Measurements from ENCODE around the gene CRYBG2. TPM values are rescaled to one million over a fixed set of nuclear protein-coding genes. Genes with fewer than 3 reads are reported as not detected.

CRYBG2 gene
- total RNA-seq, 2 experiments from 2014 or later, result 1.3 to 1.4 TPM

- ChIA-PET POLR2A (no interaction called here), CTCF (no interaction called here)
- no peaks in the 10 kb centered on the region for H3K4me1 Mint-ChIP-seq (ENCODE audit: low read depth)
- Histone ChIP-seq H3K4me1 (ENCODE audit: insufficient read depth, low read length) (no peaks in the 10 kb centered on the region), H3K36me3 (ENCODE audit: insufficient read depth, low read length) (no peaks in the 10 kb centered on the region), H3K9me3 (ENCODE audit: control insufficient read depth in 1 of 2, insufficient read depth in 1 of 2, low read length in 2 of 2) (no peaks in the 10 kb centered on the region), H3K27me3 (ENCODE audit: control insufficient read depth in 1 of 2, insufficient read depth in 2 of 2, low read length in 2 of 2) (no peaks in the 10 kb centered on the region), H3K27ac (ENCODE audit: low read depth in 1 of 2, low read length in 2 of 2) (no peak overlapping the region), H3K4me3 (ENCODE audit: low read length) (no peak overlapping the region)
- no peaks in the 10 kb centered on the region for H3K36me3 Mint-ChIP-seq (ENCODE audit: low read depth)
- H3K27ac Mint-ChIP-seq, result no peak overlapping the region
- no peak overlapping the region for H3K4me3 Mint-ChIP-seq
- DNase-seq (no peak), ATAC-seq (ENCODE audit: poor library complexity) (no peak)
- H3K9me3 Mint-ChIP-seq, result no peaks in the 10 kb centered on the region
- TF ChIP-seq CTCF (IDR thresholded peaks at IDR 0.05), result no peak
- no peaks in the 10 kb centered on the region for H3K27me3 Mint-ChIP-seq
- intact Hi-C loops (cut with DNase I, micrococcal nuclease), result no loop called here
Measured at GRCh38 chr1:26351590-26352337, 2.2 kb downstream of the CRYBG2 start.

GRCh38 chr1:26350701-26351589 lies 3.0 kb downstream of the CRYBG2 start:
- no peaks in the 10 kb centered on the region for H3K36me3 ChIP-seq (ENCODE audit: insufficient read depth, low read length)
- Mint-ChIP-seq H3K4me3 (no peak overlapping the region), H3K27ac (no peak overlapping the region), H3K27me3 (no peaks in the 10 kb centered on the region), H3K9me3 (no peaks in the 10 kb centered on the region), H3K4me1 (ENCODE audit: low read depth) (no peaks in the 10 kb centered on the region), H3K36me3 (ENCODE audit: low read depth) (no peaks in the 10 kb centered on the region)
- DNase-seq (no peak), ATAC-seq (ENCODE audit: poor library complexity) (no peak)
- H3K27ac ChIP-seq (ENCODE audit: low read depth in 1 of 2, low read length in 2 of 2), result no peak overlapping the region
- H3K4me3 ChIP-seq (ENCODE audit: low read length), result no peak overlapping the region
- peaks cover 3% of the 10 kb centered on the region for H3K4me1 ChIP-seq (ENCODE audit: insufficient read depth, low read length)
- ChIA-PET POLR2A (no interaction called here), CTCF (no interaction called here)
- intact Hi-C loops (cut with DNase I, micrococcal nuclease), result no loop called here
- H3K27me3 ChIP-seq (ENCODE audit: control insufficient read depth in 1 of 2, insufficient read depth in 2 of 2, low read length in 2 of 2), result no peaks in the 10 kb centered on the region
- TF ChIP-seq CTCF (IDR thresholded peaks at IDR 0.05), result no peak
- H3K9me3 ChIP-seq (ENCODE audit: control insufficient read depth in 1 of 2, insufficient read depth in 1 of 2, low read length in 2 of 2), result no peaks in the 10 kb centered on the region

GRCh38 chr1:26350343-26350700 lies 3.6 kb downstream of the CRYBG2 start:
- Histone ChIP-seq H3K27me3 (ENCODE audit: control insufficient read depth in 1 of 2, insufficient read depth in 2 of 2, low read length in 2 of 2) (no peaks in the 10 kb centered on the region), H3K36me3 (ENCODE audit: insufficient read depth, low read length) (no peaks in the 10 kb centered on the region), H3K4me1 (ENCODE audit: insufficient read depth, low read length) (peaks cover 3% of the 10 kb centered on the region), H3K27ac (ENCODE audit: low read depth in 1 of 2, low read length in 2 of 2) (no peak overlapping the region), H3K4me3 (ENCODE audit: low read length) (no peak overlapping the region), H3K9me3 (ENCODE audit: control insufficient read depth in 1 of 2, insufficient read depth in 1 of 2, low read length in 2 of 2) (no peaks in the 10 kb centered on the region)
- H3K9me3 Mint-ChIP-seq, result no peaks in the 10 kb centered on the region
- ChIA-PET CTCF (no interaction called here), POLR2A (no interaction called here)
- intact Hi-C loops (cut with DNase I, micrococcal nuclease), result no loop called here
- no peaks in the 10 kb centered on the region for H3K4me1 Mint-ChIP-seq (ENCODE audit: low read depth)
- no peaks in the 10 kb centered on the region for H3K36me3 Mint-ChIP-seq (ENCODE audit: low read depth)
- ATAC-seq (ENCODE audit: poor library complexity) (no peak), DNase-seq (no peak)
- no peak for TF ChIP-seq CTCF (IDR thresholded peaks at IDR 0.05)
- H3K27ac Mint-ChIP-seq, result no peak overlapping the region
- H3K27me3 Mint-ChIP-seq, result no peaks in the 10 kb centered on the region
- no peak overlapping the region for H3K4me3 Mint-ChIP-seq

Data from CD4-positive, alpha-beta T cell (primary cell).